HCT116 (cell line): ENCODE data around the gene BRWD1. TPM values are rescaled to one million over a fixed set of nuclear protein-coding genes. Genes with fewer than 3 reads are reported as not detected.

Experiments
- ATAC-seq: fragments of 200-7000 bp; cut with Tn5 transposase; 2 replicates; pipeline ENCODE4 v1.9.1; 2020; ENCODE audit warnings: mild to moderate bottlenecking, moderate library complexity
- BruUV-seq: library from RNA; stranded (reverse); fragments of 400-500 nt; replicated peaks from 2 replicates; lab custom pipeline; 2021; lab: Mats Ljungman, UMichigan
- CTCF ChIA-PET: fragments of 300-600 bp; sonication (Branson Sonifier 250); formaldehyde crosslinking; loops from one replicate; lab custom pipeline; 2021; ENCODE audit warnings: antibody characterized with exemption; lab: Charles Lee
- POLR2A ChIA-PET: fragments of 300-600, 350-600 bp; sonication (Branson Sonifier 250); formaldehyde crosslinking; loops from one replicate; lab custom pipeline; 2021; ENCODE audit warnings: antibody characterized with exemption; lab: Charles Lee
- RAD21 ChIA-PET, 2 experiments: fragments of 300-600 bp; sonication (Branson Sonifier 250); formaldehyde crosslinking; loops; one replicate each; lab custom pipeline; 2023; ENCODE audit warnings: low total read pairs in 2 of 2; ENCODE audit not compliant: uncharacterized antibody in 2 of 2, unreplicated experiment in 2 of 2, low non-redundant PET in 1 of 2; lab: Charles Lee
- DNase-seq: peaks from one replicate; pipeline ENCODE4 v3.0.0-alpha.2; 2010; ENCODE audit warnings: low read depth, low spot score
- H2AFZ ChIP-seq: fragments of 200-600 bp; shearing (Covaris generic), sonication (generic); 2 replicates; pipeline ENCODE4 v1.6.1; 2017; ENCODE audit warnings: low read depth, mixed run types, mixed read lengths, antibody characterized with exemption, low read length; ENCODE audit not compliant: poor library complexity, severe bottlenecking
- H3K27ac ChIP-seq: 2 replicates; pipeline ENCODE4 v1.5.1; 2012; ENCODE audit warnings: low read depth, low read length
- H3K27me3 ChIP-seq: fragments of 200-600 bp; sonication (generic); 2 replicates; pipeline ENCODE4 v1.6.1; 2016; ENCODE audit warnings: mixed run types, low read length, mixed read lengths; ENCODE audit not compliant: insufficient read depth
- H3K36me3 ChIP-seq, 2 experiments: fragments of 200-500 bp in 1 of 2; fragments of 200-600 bp in 1 of 2; sonication (Bioruptor generic) in 1 of 2; sonication (generic) in 1 of 2; 2 replicates each; pipeline versions ENCODE4 v1.5.1 to v1.6.1; 2014 to 2016; ENCODE audit warnings: low read length in 2 of 2, inconsistent platforms in 1 of 2, mixed read lengths in 1 of 2, mixed run types in 1 of 2; ENCODE audit not compliant: insufficient read depth in 2 of 2, control insufficient read depth in 1 of 2
- H3K4me1 ChIP-seq, 2 experiments: fragments of 200-600 bp in 1 of 2; sonication (generic) in 1 of 2; 2 replicates each; pipeline versions ENCODE4 v1.5.1 to v1.6.1; 2012 to 2017; ENCODE audit warnings: low read length in 2 of 2, inconsistent platforms in 1 of 2, mild to moderate bottlenecking in 1 of 2, mixed read lengths in 1 of 2, mixed run types in 1 of 2, moderate library complexity in 1 of 2; ENCODE audit not compliant: insufficient read depth in 2 of 2, control insufficient read depth in 1 of 2
- H3K4me2 ChIP-seq: fragments of 200-600 bp; sonication (generic); 2 replicates; pipeline ENCODE4 v1.6.1; 2017; ENCODE audit warnings: mixed run types, low read length, mixed read lengths
- H3K4me3 ChIP-seq, 2 experiments: fragments of 200-600 bp in 1 of 2; sonication (generic) in 1 of 2; replicated peaks in 1 of 2; 2 replicates each; pipeline ENCODE4 v1.5.1; 2011 to 2016; ENCODE audit warnings: low read length in 2 of 2, control low read depth in 1 of 2, low read depth in 1 of 2, mild to moderate bottlenecking in 1 of 2, mixed read lengths in 1 of 2, mixed run types in 1 of 2
- H3K79me2 ChIP-seq: fragments of 200-600 bp; sonication (generic); 2 replicates; pipeline ENCODE4 v1.6.1; 2017; ENCODE audit warnings: mild to moderate bottlenecking, mixed run types, low read length, moderate library complexity, mixed read lengths; ENCODE audit not compliant: insufficient read depth
- H3K9ac ChIP-seq: fragments of 200-600 bp; sonication (generic); 2 replicates; pipeline ENCODE4 v1.6.1; 2016; ENCODE audit warnings: low read length, mixed read lengths
- H3K9me2 ChIP-seq: fragments of 200-600 bp; sonication (generic), shearing (Covaris generic); 2 replicates; pipeline ENCODE4 v1.6.1; 2017; ENCODE audit warnings: mixed run types, mild to moderate bottlenecking, moderate library complexity; ENCODE audit not compliant: insufficient read depth
- H3K9me3 ChIP-seq, 2 experiments: fragments of 200-500 bp in 1 of 2; fragments of 200-600 bp in 1 of 2; sonication (Bioruptor generic) in 1 of 2; sonication (generic) in 1 of 2; 2 replicates each; pipeline ENCODE4 v1.6.1; 2014 to 2017; ENCODE audit warnings: low read length in 2 of 2, mixed read lengths in 2 of 2, inconsistent platforms in 1 of 2, low read depth in 1 of 2, mild to moderate bottlenecking in 1 of 2, mixed run types in 1 of 2, moderate library complexity in 1 of 2; ENCODE audit not compliant: control insufficient read depth in 1 of 2, insufficient read depth in 1 of 2
- H4K20me1 ChIP-seq: fragments of 200-600 bp; sonication (generic), shearing (Covaris generic); 2 replicates; pipeline ENCODE4 v1.6.1; 2017; ENCODE audit warnings: mixed run types, mild to moderate bottlenecking, moderate library complexity; ENCODE audit not compliant: insufficient read depth
- CBX3 ChIP-seq: IDR thresholded peaks from 2 replicates; pipeline ENCODE4 v1.6.1; 2012; ENCODE audit warnings: low read depth
- CEBPB ChIP-seq: IDR thresholded peaks from 2 replicates; pipeline ENCODE4 v1.6.1; 2012; ENCODE audit warnings: low read depth
- CTCF ChIP-seq, 3 experiments: fragments of 200-600 bp in 1 of 3; sonication (generic) in 1 of 3; IDR thresholded peaks in 2 of 3; conservative IDR thresholded peaks in 1 of 3; 2 replicates each; pipeline ENCODE4 v1.5.1; 2012 to 2017; ENCODE audit warnings: low read depth in 2 of 3, low read length in 2 of 3, antibody characterized with exemption in 1 of 3, borderline replicate concordance in 1 of 3, control low read depth in 1 of 3, mild to moderate bottlenecking in 1 of 3, mixed read lengths in 1 of 3, mixed run types in 1 of 3, moderate library complexity in 1 of 3; ENCODE audit not compliant: insufficient read depth in 1 of 3
- ELF1 ChIP-seq: IDR thresholded peaks from 2 replicates; pipeline ENCODE4 v1.6.1; 2012; ENCODE audit warnings: low read depth, borderline replicate concordance
- EZH2phosphoT487 ChIP-seq: fragments of 200-600 bp; IDR thresholded peaks from 2 replicates; pipeline ENCODE4 v1.6.1; 2018; ENCODE audit warnings: antibody characterized with exemption, borderline replicate concordance
- FOSL1 ChIP-seq: IDR thresholded peaks from 2 replicates; pipeline ENCODE4 v1.6.1; 2012; ENCODE audit warnings: low read depth
- JUND ChIP-seq: IDR thresholded peaks from 2 replicates; pipeline ENCODE4 v1.6.1; 2012
- POLR2A ChIP-seq: IDR thresholded peaks from 2 replicates; pipeline ENCODE4 v1.7.0; 2011; ENCODE audit warnings: borderline replicate concordance; ENCODE audit not compliant: insufficient read depth, insufficient read length; ENCODE audit errors: extremely low read depth
- POLR2AphosphoS5 ChIP-seq: IDR thresholded peaks from 2 replicates; pipeline ENCODE4 v1.6.1; 2011; ENCODE audit warnings: mild to moderate bottlenecking, low read depth, low read length, moderate library complexity
- RAD21 ChIP-seq: IDR thresholded peaks from 2 replicates; pipeline ENCODE4 v1.6.1; 2012; ENCODE audit warnings: low read depth, mild to moderate bottlenecking
- REST ChIP-seq: IDR thresholded peaks from 2 replicates; pipeline ENCODE4 v1.6.1; 2012; ENCODE audit warnings: low read depth
- SP1 ChIP-seq: IDR thresholded peaks from 2 replicates; pipeline ENCODE4 v1.6.1; 2012; ENCODE audit warnings: low read depth
- SRF ChIP-seq: IDR thresholded peaks from 2 replicates; pipeline ENCODE4 v1.6.1; 2012; ENCODE audit warnings: low read depth
- TCF7L2 ChIP-seq: IDR thresholded peaks from 2 replicates; pipeline ENCODE4 v1.7.0; 2011; ENCODE audit warnings: borderline replicate concordance, inconsistent platforms; ENCODE audit not compliant: insufficient read depth, insufficient read length; ENCODE audit errors: extremely low read depth
- YY1 ChIP-seq: IDR thresholded peaks from 2 replicates; pipeline ENCODE4 v1.6.1; 2011; ENCODE audit warnings: low read length, low read depth, moderate library complexity, mild to moderate bottlenecking; ENCODE audit not compliant: insufficient replicate concordance; ENCODE audit errors: extremely low read depth
- ZBTB33 ChIP-seq: IDR thresholded peaks from 2 replicates; pipeline ENCODE4 v1.6.1; 2011; ENCODE audit warnings: mild to moderate bottlenecking, low read length, moderate library complexity; ENCODE audit not compliant: insufficient replicate concordance; ENCODE audit errors: extremely low read depth
- ZFX ChIP-seq: fragments of 450-650 bp; IDR thresholded peaks from 2 replicates; pipeline ENCODE4 v1.6.1; 2017
- ZNF274 ChIP-seq: fragments of 200-500 bp; sonication (Bioruptor generic); IDR thresholded peaks from 2 replicates; pipeline ENCODE4 v1.6.1; 2014; ENCODE audit warnings: mild to moderate bottlenecking, low read depth, low read length, inconsistent platforms
- intact Hi-C: fragments of 100-400 bp; cut with micrococcal nuclease; formaldehyde crosslinking; loops from 2 replicates; pipeline ENCODE4 v1.10.0; 2022
- total RNA-seq: library from RNA; stranded (reverse); gene quantifications from one replicate; pipeline ENCODE4 v1.2.1, GENCODE V29; 2021; ENCODE audit not compliant: unreplicated experiment

BRWD1 gene
- total RNA-seq, 1 experiment from 2014 or later: 33.1 TPM

- no peak for DNase-seq
- H3K27me3 ChIP-seq: no peaks in the 10 kb centered on the region
- H3K4me2 ChIP-seq: 0 out of 2 replicates have a peak overlapping the region, but pooled peaks have one; percentile 11
- TF ChIP-seq JUND: no peak
- no peak for TF ChIP-seq SRF
- TF ChIP-seq TCF7L2: no peak
- TF ChIP-seq FOSL1: no peak
- no peak for TF ChIP-seq ZBTB33
- TF ChIP-seq SP1: no peak
- no peak for TF ChIP-seq CEBPB
- TF ChIP-seq POLR2A: no peak
- no peak for TF ChIP-seq YY1
- TF ChIP-seq ZFX: no peak
- no peak for TF ChIP-seq RAD21
- TF ChIP-seq ELF1: no peak
- no peak for TF ChIP-seq ZNF274
- no peak for TF ChIP-seq CTCF (IDR thresholded peaks at IDR 0.05 in 2 of 3, conservative IDR thresholded peaks at IDR 0.05 in 1 of 3; ENCODE audit: borderline replicate concordance in 1 of 3, insufficient read depth in 1 of 3, low read depth in 2 of 3, low read length in 2 of 3)
- TF ChIP-seq POLR2AphosphoS5: no peak
- TF ChIP-seq CBX3: no peak
- no peak for TF ChIP-seq REST
- TF ChIP-seq EZH2phosphoT487: no peak
- no peaks in the 10 kb centered on the region for H4K20me1 ChIP-seq
- H2AFZ ChIP-seq: no peak overlapping the region
- RAD21 ChIA-PET: no interaction called here
- CTCF ChIA-PET: no interaction called here
- no TSS peak for BruUV-seq
- H3K9ac ChIP-seq: no peak overlapping the region
- intact Hi-C loops: no loop called here
- H3K9me2 ChIP-seq: no peaks in the 10 kb centered on the region
- H3K27ac ChIP-seq: no peak overlapping the region
- H3K9me3 ChIP-seq: no peaks in the 10 kb centered on the region
- H3K79me2 ChIP-seq: no peaks in the 10 kb centered on the region
- no peaks in the 10 kb centered on the region for H3K36me3 ChIP-seq
- H3K4me1 ChIP-seq: peaks cover 3 to 11% of the 10 kb centered on the region in 2 experiments; a peak in 2 of 4 replicates
- no peak for ATAC-seq
- POLR2A ChIA-PET: no interaction called here
- H3K4me3 ChIP-seq: no peak overlapping the region
Measured at GRCh38 chr21:39150316-39150715, 163.1 kb downstream of the BRWD1 start.
